Measurements from ENCODE around the gene DAGLA. TPM values are rescaled to one million over a fixed set of nuclear protein-coding genes. Genes with fewer than 3 reads are reported as not detected.
"Not testable (repeated sequence)": the region's sequence is repeated elsewhere in the genome, so short reads cannot be mapped to it uniquely, and the experiment has no call there.

The DAGLA gene
- total RNA-seq, 3 donors from 2014 or later: 7.2 to 12.0 (median 11.9) TPM

DNA sequence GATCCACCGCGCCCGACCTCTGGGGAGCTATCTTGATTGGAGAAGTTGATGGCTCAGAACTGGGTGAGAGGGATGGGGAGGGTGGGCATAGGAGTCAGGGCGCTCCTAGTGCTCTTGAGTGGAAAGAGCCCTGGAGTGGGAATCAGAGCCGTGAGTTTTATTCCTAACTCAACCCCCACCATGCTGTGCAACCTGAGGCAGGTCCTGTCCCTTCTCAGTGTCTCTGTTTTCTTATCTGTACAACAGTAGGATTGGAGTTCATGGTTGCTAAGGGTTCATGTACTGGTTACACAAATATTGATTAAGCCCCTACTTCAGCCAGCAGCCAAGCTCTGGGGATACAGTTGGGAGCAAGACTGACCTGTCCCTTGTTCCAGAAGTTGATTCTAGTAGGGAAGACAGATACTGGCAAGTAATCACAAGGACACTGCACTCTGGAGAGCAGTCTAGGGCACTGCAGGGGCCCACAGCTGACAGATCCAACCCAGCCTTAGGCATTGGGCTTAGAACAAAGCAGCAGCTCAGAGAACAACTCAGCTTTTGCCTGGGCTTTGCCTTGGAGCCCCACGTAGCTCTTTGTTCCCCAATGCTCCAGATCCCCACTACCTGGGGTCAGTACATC is 12.4 kb upstream of the DAGLA start:
- no peak for ATAC-seq
- Histone ChIP-seq H3K36me3 (ENCODE audit: low read depth) (no peaks in the 10 kb centered on the region), H3K9me3 (no peaks in the 10 kb centered on the region), H3K4me3 (no peak overlapping the region), H3K4me1 (ENCODE audit: low read depth) (peaks cover 6% of the 10 kb centered on the region)
- TF ChIP-seq, protein P1, sequence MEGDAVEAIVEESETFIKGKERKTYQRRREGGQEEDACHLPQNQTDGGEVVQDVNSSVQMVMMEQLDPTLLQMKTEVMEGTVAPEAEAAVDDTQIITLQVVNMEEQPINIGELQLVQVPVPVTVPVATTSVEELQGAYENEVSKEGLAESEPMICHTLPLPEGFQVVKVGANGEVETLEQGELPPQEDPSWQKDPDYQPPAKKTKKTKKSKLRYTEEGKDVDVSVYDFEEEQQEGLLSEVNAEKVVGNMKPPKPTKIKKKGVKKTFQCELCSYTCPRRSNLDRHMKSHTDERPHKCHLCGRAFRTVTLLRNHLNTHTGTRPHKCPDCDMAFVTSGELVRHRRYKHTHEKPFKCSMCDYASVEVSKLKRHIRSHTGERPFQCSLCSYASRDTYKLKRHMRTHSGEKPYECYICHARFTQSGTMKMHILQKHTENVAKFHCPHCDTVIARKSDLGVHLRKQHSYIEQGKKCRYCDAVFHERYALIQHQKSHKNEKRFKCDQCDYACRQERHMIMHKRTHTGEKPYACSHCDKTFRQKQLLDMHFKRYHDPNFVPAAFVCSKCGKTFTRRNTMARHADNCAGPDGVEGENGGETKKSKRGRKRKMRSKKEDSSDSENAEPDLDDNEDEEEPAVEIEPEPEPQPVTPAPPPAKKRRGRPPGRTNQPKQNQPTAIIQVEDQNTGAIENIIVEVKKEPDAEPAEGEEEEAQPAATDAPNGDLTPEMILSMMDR (IDR thresholded peaks at IDR 0.05): no peak
- intact Hi-C loops (cut with DNase I, micrococcal nuclease): no loop called here
- DNase-seq: no peak

DNA sequence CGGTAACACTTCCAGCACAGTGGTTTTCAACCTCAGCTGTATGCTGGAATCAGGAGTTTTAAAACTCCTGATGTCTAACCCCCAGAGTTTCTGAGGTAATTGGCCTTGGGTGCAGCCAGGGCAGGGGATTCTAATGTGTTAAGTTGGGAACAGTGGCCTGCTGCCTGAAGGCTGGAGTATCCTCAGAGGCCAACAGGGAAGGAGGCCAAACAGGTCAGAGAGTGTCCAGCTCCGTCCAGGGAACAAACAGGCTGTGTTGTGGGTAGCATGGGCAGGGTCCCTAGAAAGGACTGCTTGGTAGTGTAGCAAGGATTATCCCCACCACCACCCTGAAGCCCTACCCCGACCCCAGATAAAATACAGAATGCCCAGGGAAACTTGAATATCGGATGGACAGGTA is 10.8 kb upstream of the DAGLA start:
- TF ChIP-seq, protein P1 (IDR thresholded peaks at IDR 0.05): no peak
- ATAC-seq (no peak), DNase-seq (no peak)
- intact Hi-C loops (cut with DNase I, micrococcal nuclease): no loop called here
- Histone ChIP-seq H3K4me1 (ENCODE audit: low read depth) (peaks cover 6% of the 10 kb centered on the region), H3K36me3 (ENCODE audit: low read depth) (no peaks in the 10 kb centered on the region), H3K9me3 (no peaks in the 10 kb centered on the region), H3K4me3 (no peak overlapping the region)

DNA sequence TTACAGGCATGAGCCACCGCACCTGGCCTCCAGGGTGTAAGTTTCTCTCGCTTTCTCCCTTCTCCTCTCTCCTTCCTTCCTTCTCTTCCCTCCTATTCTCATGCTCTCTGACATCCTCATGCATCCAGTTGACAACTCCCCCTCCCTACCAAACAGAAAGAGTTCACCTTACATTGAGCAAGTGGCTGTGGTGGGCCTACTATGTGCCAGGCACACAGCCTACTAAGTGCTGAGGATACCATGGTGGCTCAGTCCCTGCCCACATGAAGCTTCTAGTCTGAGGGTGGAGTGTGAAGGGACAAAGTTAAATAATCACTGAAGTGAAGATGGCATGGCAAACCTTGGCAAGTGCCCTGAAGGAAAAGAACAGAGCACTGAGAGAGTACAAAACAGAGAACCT is 9.6 kb upstream of the DAGLA start:
- TF ChIP-seq, protein P1 (IDR thresholded peaks at IDR 0.05): no peak
- intact Hi-C loops (cut with DNase I, micrococcal nuclease): no loop called here

DNA sequence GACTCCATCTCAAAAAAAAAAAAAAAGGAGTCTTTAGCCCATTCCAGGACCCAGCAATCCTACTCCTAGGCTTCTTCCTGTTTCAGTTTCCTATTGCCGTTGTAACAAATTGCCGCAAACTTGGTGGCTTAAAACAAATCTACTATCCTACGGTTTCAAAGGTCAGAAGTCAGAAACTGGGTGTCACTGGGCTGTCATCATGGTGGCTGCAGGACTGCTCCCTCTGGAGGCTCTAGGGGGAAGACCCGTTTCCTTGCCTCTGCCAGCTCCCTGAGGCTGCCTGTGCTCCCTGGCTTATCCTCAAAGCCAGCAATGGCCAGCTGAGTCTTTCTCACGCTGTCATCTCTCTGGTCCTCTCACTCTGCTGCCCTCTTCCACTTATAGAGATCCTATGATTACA is 8.7 kb upstream of the DAGLA start:
- Histone ChIP-seq H3K4me1 (ENCODE audit: low read depth) (peaks cover 6% of the 10 kb centered on the region), H3K36me3 (ENCODE audit: low read depth) (no peaks in the 10 kb centered on the region), H3K4me3 (no peak overlapping the region), H3K9me3 (no peaks in the 10 kb centered on the region)
- TF ChIP-seq, protein P1 (IDR thresholded peaks at IDR 0.05): peak; percentile 43
- peak; percentile 95 for ATAC-seq
- intact Hi-C loops (cut with DNase I, micrococcal nuclease): no loop called here
- peak in 2 of 3 donors; percentile 59 to 69 for DNase-seq

More for the DNA sequence above, 9.6 kb upstream of the DAGLA start:
- Histone ChIP-seq H3K4me3 (no peak overlapping the region), H3K36me3 (ENCODE audit: low read depth) (no peaks in the 10 kb centered on the region), H3K4me1 (ENCODE audit: low read depth) (peaks cover 6% of the 10 kb centered on the region), H3K9me3 (no peaks in the 10 kb centered on the region)
- DNase-seq (no peak), ATAC-seq (no peak)

DNA sequence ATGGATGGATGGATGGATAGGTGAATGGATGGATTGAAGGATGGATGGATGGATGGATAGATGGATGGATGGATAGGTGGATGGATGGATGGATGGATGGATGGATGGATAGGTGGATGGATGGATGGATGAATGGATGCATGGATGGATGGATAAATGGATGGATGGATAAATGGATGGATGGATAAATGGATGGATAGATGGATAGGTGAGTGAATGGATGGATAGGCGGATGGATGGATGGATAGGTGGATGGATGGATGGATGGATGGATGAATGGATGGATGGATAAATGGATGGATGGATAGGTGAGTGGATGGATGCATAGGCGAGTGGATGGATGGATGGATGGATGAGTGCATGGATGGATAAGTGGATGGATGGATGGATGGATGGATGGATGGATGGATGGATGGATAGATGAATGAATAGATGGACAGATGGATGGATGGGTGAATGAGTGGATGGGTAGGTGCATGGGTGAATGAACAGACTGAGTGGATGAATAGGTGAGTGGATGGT is 6.2 kb upstream of the DAGLA start:
- DNase-seq; intact Hi-C loops (cut with DNase I, micrococcal nuclease): not testable (repeated sequence)

DNA sequence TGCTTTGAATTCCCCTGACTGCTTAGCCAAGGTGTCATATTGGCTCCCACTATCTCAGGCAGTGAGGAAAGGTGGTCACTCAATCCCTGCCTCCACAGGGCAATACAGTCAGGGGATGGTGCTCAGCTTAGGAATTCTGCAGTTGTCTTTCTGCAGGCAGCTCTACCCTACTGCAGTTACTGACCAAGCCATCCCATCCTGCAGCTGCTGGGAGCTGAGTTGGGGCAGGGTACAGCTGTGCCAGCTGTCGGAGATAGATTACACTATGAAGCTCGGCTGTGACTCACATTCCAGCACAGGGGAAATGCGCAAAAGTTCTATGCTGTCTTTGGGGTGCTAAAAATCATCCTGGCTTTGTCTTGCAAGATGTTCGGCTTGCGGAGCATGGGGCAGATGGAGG is 4.4 kb upstream of the DAGLA start:
- ATAC-seq: no peak
- TF ChIP-seq, protein P1 (IDR thresholded peaks at IDR 0.05): no peak
- Histone ChIP-seq H3K36me3 (ENCODE audit: low read depth) (no peaks in the 10 kb centered on the region), H3K4me1 (ENCODE audit: low read depth) (peaks cover 9% of the 10 kb centered on the region), H3K4me3 (no peak overlapping the region), H3K9me3 (no peaks in the 10 kb centered on the region)
- DNase-seq: no peak
- intact Hi-C loops (cut with DNase I, micrococcal nuclease): loop anchor here in 1 of 2 donors (5.0 kb wide), 1 partner anchor 56 kb away; no protein-coding TSS in a partner anchor

More for the DNA sequence above, 6.2 kb upstream of the DAGLA start:
- H3K4me1 ChIP-seq (ENCODE audit: low read depth); H3K36me3 ChIP-seq (ENCODE audit: low read depth); H3K9me3 ChIP-seq; H3K4me3 ChIP-seq; ATAC-seq: not testable (repeated sequence)
